HepG2 (cell line): ENCODE results near the gene NPAS2. TPM values are rescaled to one million over a fixed set of nuclear protein-coding genes. Genes with fewer than 3 reads are reported as not detected.

Experiments used
- AGO2 ChIP-seq: fragments of 200-400 bp; formaldehyde crosslinking; optimal IDR thresholded peaks from 2 replicates; pipeline ENCODE3; 2017; ENCODE audit warnings: mild to moderate bottlenecking, low read depth, low read length, moderate library complexity
- CBFB ChIP-seq: sonication (generic); formaldehyde crosslinking; IDR thresholded peaks from 2 replicates; pipeline ENCODE4 v1.4.0; 2020; ENCODE audit warnings: missing genetic modification reagents
- DNMT3B ChIP-seq: conservative IDR thresholded peaks from 2 replicates; pipeline ENCODE4 v1.6.1; 2016; ENCODE audit warnings: missing biosample characterization, control low read depth
- ERF ChIP-seq: IDR thresholded peaks from 2 replicates; pipeline ENCODE4 v1.6.1; 2018; ENCODE audit warnings: missing biosample characterization, missing genetic modification reagents
- POLR2G ChIP-seq: fragments of 200-400 bp; formaldehyde crosslinking; IDR thresholded peaks from 2 replicates; pipeline ENCODE4 v1.6.1; 2018; ENCODE audit warnings: mild to moderate bottlenecking, low read depth, low read length, moderate library complexity
- SP4 ChIP-seq: sonication (generic); formaldehyde crosslinking; IDR thresholded peaks from 2 replicates; pipeline ENCODE4 v1.8.1; 2023; ENCODE audit warnings: mild to moderate bottlenecking, missing genetic modification reagents
- ZIK1 ChIP-seq: sonication (generic); formaldehyde crosslinking; IDR thresholded peaks from 2 replicates; pipeline ENCODE4 v1.5.0; 2020; ENCODE audit warnings: mild to moderate bottlenecking, low read depth, missing genetic modification reagents, borderline replicate concordance
- ZNF709 ChIP-seq: sonication (generic); formaldehyde crosslinking; IDR thresholded peaks from 2 replicates; pipeline ENCODE4 v1.5.0; 2020; ENCODE audit warnings: mild to moderate bottlenecking, missing genetic modification reagents
- ZNF724P ChIP-seq: sonication (generic); formaldehyde crosslinking; IDR thresholded peaks from 2 replicates; pipeline ENCODE4 v1.8.0; 2022; ENCODE audit warnings: missing genetic modification reagents, borderline replicate concordance
- ZNF747 ChIP-seq: sonication (generic); formaldehyde crosslinking; IDR thresholded peaks from 2 replicates; pipeline ENCODE4 v1.8.1; 2023; ENCODE audit warnings: missing genetic modification reagents, mild to moderate bottlenecking, borderline replicate concordance
- ZNF841 ChIP-seq: sonication (generic); formaldehyde crosslinking; IDR thresholded peaks from 2 replicates; pipeline ENCODE4 v1.8.1; 2023; ENCODE audit warnings: missing genetic modification reagents, borderline replicate concordance
- polyA plus RNA-seq, 8 experiments: library from polyadenylated mRNA; depleted of rRNA in 3 of 8; stranded (reverse) in 7 of 8; unstranded in 1 of 8; fragments of >200 nt; fragmentation: Illumina TruSeq in 4 of 8; extraction: Trizol in 4 of 8; gene quantifications; 2 replicates each; pipeline versions ENCODE4 v1.2.1 to v1.2.3, GENCODE V29; 2011 to 2016; ENCODE audit warnings: low read depth in 4 of 8, missing spikeins in 1 of 8, mixed read lengths in 1 of 8; ENCODE audit not compliant: insufficient read depth in 1 of 8
- total RNA-seq, 5 experiments: library from RNA; depleted of rRNA; stranded (reverse); fragments of >200 nt; fragmentation: Illumina TruSeq; extraction: Trizol; gene quantifications; 2 replicates each; pipeline ENCODE4 v1.2.3, GENCODE V29; 2016; ENCODE audit warnings: low read depth in 1 of 5
- TF ChIP-seq, protein P1 (sequence below): sonication (generic); formaldehyde crosslinking; conservative IDR thresholded peaks from 2 replicates; pipeline ENCODE4 v1.8.0; 2022; ENCODE audit warnings: mild to moderate bottlenecking, moderate library complexity, missing genetic modification reagents
- TF ChIP-seq, protein P2 (sequence below): sonication (generic); IDR thresholded peaks from 2 replicates; pipeline ENCODE4 v1.6.1; 2016; ENCODE audit warnings: low read depth, borderline replicate concordance
- TF ChIP-seq, protein P3 (sequence below): sonication (generic); formaldehyde crosslinking; IDR thresholded peaks from 2 replicates; pipeline ENCODE4 v1.5.0; 2020; ENCODE audit warnings: mild to moderate bottlenecking, low read depth, missing genetic modification reagents, borderline replicate concordance
- TF ChIP-seq, protein P4 (sequence below): sonication (generic); formaldehyde crosslinking; IDR thresholded peaks from 2 replicates; pipeline ENCODE4 v1.4.0; 2020; ENCODE audit warnings: missing genetic modification reagents
- TF ChIP-seq, protein P5 (sequence below): sonication (generic); formaldehyde crosslinking; IDR thresholded peaks from 2 replicates; pipeline ENCODE4 v1.5.0; 2020; ENCODE audit warnings: missing genetic modification reagents
- TF ChIP-seq, protein P6 (sequence below): sonication (generic); formaldehyde crosslinking; IDR thresholded peaks from 2 replicates; pipeline ENCODE4 v1.5.0; 2020; ENCODE audit warnings: mild to moderate bottlenecking, missing genetic modification reagents

NPAS2 gene
- total and polyA plus RNA-seq, 2 of the 13 experiments (the other 11 are each of a cell fraction or from before 2014, with no cell fraction given): 14.8 to 37.5 TPM

DNA sequence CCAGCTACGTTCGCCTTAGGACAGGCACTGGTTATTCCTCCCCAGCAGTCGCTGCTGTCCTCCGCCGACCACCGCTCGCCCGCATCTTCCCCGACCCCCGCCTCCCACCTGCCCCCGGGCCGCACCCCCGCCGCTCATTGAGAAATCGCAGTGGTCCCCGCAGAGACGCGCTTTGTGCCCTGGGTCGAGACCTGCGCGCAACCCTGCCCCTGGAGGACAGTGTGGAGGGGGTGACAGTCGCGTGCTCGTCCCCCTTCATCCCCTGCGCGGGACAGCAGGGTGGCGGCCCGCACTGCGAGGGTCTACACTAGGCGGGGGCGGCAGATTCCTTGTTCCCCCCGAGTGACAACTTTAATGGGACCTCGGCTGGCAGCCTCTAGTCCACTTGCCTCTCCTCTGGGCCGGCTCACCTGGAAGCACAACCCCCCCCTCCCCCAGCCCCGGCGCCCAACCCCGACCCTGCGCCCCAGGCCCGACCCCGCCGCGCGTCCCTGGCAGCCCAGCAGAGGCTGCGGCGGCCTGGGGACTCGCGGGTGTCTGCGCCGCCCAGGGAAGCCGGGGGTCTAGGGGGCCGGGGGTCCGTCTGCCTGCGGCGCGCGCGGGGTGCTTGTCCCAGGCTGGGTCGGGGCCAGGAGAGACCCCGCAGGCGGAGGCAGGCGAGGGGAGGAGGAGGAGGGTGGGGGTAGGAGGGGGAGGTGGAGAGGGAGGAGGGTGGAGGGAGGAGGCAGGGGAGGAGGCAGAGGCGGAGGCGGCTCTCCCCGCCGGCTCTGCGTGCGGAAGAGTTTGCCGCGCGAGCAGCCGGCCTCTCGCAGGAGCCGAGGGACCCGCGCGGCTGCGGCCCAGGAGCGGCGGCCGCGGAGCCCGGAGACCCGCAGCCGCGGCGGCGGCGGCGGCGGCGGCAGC lies at the start of gene NPAS2 (continued):
- TF ChIP-seq, protein P1, sequence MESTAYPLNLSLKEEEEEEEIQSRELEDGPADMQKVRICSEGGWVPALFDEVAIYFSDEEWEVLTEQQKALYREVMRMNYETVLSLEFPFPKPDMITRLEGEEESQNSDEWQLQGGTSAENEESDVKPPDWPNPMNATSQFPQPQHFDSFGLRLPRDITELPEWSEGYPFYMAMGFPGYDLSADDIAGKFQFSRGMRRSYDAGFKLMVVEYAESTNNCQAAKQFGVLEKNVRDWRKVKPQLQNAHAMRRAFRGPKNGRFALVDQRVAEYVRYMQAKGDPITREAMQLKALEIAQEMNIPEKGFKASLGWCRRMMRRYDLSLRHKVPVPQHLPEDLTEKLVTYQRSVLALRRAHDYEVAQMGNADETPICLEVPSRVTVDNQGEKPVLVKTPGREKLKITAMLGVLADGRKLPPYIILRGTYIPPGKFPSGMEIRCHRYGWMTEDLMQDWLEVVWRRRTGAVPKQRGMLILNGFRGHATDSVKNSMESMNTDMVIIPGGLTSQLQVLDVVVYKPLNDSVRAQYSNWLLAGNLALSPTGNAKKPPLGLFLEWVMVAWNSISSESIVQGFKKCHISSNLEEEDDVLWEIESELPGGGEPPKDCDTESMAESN (CRISPR knock-in tag): no peak
- no peak for TF ChIP-seq CBFB (CRISPR knock-in tag)
- no peak; the same call in 1 of the 2 replicates for TF ChIP-seq ZNF747
- no peak for TF ChIP-seq DNMT3B (CRISPR knock-in tag)
- TF ChIP-seq ZNF841 (CRISPR knock-in tag): no peak
- TF ChIP-seq, protein P2, sequence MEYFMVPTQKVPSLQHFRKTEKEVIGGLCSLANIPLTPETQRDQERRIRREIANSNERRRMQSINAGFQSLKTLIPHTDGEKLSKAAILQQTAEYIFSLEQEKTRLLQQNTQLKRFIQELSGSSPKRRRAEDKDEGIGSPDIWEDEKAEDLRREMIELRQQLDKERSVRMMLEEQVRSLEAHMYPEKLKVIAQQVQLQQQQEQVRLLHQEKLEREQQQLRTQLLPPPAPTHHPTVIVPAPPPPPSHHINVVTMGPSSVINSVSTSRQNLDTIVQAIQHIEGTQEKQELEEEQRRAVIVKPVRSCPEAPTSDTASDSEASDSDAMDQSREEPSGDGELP: no peak
- TF ChIP-seq, protein P3, sequence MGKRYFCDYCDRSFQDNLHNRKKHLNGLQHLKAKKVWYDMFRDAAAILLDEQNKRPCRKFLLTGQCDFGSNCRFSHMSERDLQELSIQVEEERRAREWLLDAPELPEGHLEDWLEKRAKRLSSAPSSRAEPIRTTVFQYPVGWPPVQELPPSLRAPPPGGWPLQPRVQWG (CRISPR knock-in tag): no peak
- peak; percentile 42; the same call in 1 of the 2 replicates for TF ChIP-seq POLR2G
- TF ChIP-seq, protein P4, sequence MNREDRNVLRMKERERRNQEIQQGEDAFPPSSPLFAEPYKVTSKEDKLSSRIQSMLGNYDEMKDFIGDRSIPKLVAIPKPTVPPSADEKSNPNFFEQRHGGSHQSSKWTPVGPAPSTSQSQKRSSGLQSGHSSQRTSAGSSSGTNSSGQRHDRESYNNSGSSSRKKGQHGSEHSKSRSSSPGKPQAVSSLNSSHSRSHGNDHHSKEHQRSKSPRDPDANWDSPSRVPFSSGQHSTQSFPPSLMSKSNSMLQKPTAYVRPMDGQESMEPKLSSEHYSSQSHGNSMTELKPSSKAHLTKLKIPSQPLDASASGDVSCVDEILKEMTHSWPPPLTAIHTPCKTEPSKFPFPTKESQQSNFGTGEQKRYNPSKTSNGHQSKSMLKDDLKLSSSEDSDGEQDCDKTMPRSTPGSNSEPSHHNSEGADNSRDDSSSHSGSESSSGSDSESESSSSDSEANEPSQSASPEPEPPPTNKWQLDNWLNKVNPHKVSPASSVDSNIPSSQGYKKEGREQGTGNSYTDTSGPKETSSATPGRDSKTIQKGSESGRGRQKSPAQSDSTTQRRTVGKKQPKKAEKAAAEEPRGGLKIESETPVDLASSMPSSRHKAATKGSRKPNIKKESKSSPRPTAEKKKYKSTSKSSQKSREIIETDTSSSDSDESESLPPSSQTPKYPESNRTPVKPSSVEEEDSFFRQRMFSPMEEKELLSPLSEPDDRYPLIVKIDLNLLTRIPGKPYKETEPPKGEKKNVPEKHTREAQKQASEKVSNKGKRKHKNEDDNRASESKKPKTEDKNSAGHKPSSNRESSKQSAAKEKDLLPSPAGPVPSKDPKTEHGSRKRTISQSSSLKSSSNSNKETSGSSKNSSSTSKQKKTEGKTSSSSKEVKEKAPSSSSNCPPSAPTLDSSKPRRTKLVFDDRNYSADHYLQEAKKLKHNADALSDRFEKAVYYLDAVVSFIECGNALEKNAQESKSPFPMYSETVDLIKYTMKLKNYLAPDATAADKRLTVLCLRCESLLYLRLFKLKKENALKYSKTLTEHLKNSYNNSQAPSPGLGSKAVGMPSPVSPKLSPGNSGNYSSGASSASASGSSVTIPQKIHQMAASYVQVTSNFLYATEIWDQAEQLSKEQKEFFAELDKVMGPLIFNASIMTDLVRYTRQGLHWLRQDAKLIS (CRISPR knock-in tag): 0 out of 2 replicates have a peak, but pooled peaks have one; percentile 1
- TF ChIP-seq, protein P5, sequence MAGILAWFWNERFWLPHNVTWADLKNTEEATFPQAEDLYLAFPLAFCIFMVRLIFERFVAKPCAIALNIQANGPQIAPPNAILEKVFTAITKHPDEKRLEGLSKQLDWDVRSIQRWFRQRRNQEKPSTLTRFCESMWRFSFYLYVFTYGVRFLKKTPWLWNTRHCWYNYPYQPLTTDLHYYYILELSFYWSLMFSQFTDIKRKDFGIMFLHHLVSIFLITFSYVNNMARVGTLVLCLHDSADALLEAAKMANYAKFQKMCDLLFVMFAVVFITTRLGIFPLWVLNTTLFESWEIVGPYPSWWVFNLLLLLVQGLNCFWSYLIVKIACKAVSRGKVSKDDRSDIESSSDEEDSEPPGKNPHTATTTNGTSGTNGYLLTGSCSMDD: no peak
- TF ChIP-seq SP4 (CRISPR knock-in tag): 0 out of 2 replicates have a peak, but pooled peaks have one; percentile 39
- peak; percentile 36; the same call in 1 of the 2 replicates for TF ChIP-seq ZNF709 (CRISPR knock-in tag)
- TF ChIP-seq, protein P6, sequence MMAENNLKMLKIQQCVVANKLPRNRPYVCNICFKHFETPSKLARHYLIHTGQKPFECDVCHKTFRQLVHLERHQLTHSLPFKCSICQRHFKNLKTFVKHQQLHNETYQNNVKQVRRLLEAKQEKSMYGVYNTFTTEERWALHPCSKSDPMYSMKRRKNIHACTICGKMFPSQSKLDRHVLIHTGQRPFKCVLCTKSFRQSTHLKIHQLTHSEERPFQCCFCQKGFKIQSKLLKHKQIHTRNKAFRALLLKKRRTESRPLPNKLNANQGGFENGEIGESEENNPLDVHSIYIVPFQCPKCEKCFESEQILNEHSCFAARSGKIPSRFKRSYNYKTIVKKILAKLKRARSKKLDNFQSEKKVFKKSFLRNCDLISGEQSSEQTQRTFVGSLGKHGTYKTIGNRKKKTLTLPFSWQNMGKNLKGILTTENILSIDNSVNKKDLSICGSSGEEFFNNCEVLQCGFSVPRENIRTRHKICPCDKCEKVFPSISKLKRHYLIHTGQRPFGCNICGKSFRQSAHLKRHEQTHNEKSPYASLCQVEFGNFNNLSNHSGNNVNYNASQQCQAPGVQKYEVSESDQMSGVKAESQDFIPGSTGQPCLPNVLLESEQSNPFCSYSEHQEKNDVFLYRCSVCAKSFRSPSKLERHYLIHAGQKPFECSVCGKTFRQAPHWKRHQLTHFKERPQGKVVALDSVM (CRISPR knock-in tag): peak; percentile 1; the same call in 1 of the 2 replicates
- TF ChIP-seq ERF: no peak; the same call in 1 of the 2 replicates
- no peak; the same call in 1 of the 2 replicates for TF ChIP-seq ZIK1 (CRISPR knock-in tag)
- no peak for TF ChIP-seq ZNF724P (CRISPR knock-in tag)
- peak; percentile 60 for TF ChIP-seq AGO2
